ENCODE data around the gene RAP1GAP.

DNA sequence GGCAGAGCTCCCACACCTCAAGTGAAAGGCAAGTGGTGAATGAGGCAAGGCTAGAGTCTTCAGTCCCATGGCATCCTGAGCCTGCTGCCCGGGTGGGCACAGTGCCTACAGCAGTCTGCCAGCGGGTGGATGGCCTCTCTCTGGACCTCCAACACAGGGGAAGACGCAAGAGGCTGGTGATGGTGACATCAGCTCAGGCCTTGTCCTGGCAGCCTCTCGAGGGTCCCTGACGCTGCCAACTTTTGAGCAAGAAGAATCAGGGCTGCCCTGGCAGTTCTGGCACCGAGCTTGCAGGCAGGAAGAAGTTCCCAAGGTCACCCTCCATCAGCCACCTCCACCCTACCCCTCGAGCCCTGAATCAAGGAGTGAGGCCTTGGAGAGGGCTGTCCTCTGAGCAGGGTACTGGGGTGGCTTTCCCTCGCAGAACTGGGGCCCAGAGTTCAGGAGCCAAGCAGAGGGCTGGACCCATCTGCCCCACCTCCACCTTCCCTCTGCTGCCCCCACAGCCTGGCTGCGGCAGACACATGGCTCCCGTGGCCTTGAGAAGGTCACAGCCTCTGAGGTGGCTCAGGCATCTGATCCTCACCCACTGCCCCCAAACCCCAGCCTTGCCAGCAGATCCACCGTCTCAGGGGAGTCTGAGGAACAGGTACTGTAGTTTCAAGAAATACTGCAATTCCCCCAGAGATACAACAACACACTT lies 5.8 kb downstream of the RAP1GAP start:
- TF ChIP-seq, protein P1, sequence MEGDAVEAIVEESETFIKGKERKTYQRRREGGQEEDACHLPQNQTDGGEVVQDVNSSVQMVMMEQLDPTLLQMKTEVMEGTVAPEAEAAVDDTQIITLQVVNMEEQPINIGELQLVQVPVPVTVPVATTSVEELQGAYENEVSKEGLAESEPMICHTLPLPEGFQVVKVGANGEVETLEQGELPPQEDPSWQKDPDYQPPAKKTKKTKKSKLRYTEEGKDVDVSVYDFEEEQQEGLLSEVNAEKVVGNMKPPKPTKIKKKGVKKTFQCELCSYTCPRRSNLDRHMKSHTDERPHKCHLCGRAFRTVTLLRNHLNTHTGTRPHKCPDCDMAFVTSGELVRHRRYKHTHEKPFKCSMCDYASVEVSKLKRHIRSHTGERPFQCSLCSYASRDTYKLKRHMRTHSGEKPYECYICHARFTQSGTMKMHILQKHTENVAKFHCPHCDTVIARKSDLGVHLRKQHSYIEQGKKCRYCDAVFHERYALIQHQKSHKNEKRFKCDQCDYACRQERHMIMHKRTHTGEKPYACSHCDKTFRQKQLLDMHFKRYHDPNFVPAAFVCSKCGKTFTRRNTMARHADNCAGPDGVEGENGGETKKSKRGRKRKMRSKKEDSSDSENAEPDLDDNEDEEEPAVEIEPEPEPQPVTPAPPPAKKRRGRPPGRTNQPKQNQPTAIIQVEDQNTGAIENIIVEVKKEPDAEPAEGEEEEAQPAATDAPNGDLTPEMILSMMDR (conservative IDR thresholded peaks at IDR 0.05; ENCODE audit: low read length), result no peak
- TF ChIP-seq EZH2phosphoT487 (IDR thresholded peaks at IDR 0.05; ENCODE audit: borderline replicate concordance, low read depth, low read length), result no peak
